HG03558 (cell line): ENCODE data around the gene KLHL4.
"Not testable (repeated sequence)": the region's sequence is repeated elsewhere in the genome, so short reads cannot be mapped to it uniquely, and the experiment has no call there.

Source experiments
- ATAC-seq: cut with Tn5 transposase; IDR thresholded peaks from one replicate; pipeline ENCODE4 v1.9.1; 2021; ENCODE audit warnings: moderate number of reproducible peaks; ENCODE audit not compliant: unreplicated experiment; ENCODE audit errors: extremely low read depth

Gene KLHL4

GRCh38 chrX:87517571-87518141 is at the start of gene KLHL4:
KLHL4 (plus strand) TSS chrX:87517802; CDS start chrX:87517894, 92 bp downstream.
- ATAC-seq = no peak

GRCh38 chrX:87468941-87469340 is 48.7 kb upstream of the KLHL4 start:
- ATAC-seq = no peak

GRCh38 chrX:87475793-87476192 is 41.8 kb upstream of the KLHL4 start:
- no peak for ATAC-seq

DNA sequence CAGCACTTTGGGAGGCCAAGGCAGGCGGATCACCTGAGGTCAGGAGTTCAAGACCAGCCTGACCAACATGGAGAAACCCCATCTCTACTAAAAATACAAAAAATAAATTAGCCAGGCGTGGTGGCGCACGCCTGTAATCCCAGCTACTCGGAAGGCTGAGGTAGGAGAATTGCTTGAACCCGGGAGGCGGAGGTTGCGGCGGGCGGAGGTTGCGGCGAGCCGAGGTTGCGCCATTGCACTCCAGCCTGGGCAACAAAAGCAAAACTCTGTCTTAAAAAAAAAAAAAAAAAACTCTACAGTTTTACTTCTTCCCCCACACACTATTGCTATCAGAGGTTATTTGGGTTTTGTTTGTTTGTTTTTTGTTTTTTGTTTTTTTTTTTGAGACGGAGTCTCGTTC is 38.9 kb upstream of the KLHL4 start:
- ATAC-seq = not testable (repeated sequence)

- ATAC-seq = no peak
Observed at GRCh38 chrX:87489071-87489470, 28.5 kb upstream of the KLHL4 start.

DNA sequence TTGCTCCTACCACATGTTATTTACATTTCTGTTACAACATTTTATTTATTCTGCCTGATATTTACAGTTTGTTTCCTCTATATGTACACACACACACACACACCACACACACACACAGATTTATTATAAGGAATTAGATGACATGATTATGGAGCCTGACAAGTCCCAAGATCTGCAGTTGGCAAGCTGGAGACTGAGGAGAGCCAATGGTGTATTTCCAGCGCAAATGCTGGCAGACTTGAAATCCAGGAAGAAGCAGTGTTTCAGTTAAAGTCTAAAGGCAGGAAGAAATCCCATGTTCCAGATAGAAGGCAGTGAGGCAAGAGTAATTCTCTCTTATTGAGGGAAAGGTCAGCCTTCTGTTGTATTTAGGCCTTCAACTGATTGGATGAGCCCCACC is 1.8 kb upstream of the KLHL4 start:
- no peak for ATAC-seq

DNA sequence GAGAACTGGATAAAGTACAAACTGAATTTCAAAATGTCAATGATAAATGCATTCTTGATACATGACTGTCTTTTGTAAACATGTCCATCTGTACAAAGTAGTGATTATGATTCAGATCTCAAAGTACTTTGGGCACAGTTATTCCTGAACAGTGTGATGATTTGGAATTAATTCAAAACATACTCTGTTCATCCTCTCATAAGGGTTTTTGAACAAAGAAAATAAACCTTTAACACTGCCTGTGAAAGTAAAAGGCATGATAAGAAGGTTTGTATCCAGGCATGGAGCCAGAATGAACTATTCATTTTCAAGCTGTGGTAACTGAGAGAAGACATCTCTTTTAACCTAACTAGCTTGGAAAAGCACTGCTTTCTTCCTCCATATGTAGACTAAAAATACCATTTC is 883 bp upstream of the KLHL4 start:
- ATAC-seq = no peak

DNA sequence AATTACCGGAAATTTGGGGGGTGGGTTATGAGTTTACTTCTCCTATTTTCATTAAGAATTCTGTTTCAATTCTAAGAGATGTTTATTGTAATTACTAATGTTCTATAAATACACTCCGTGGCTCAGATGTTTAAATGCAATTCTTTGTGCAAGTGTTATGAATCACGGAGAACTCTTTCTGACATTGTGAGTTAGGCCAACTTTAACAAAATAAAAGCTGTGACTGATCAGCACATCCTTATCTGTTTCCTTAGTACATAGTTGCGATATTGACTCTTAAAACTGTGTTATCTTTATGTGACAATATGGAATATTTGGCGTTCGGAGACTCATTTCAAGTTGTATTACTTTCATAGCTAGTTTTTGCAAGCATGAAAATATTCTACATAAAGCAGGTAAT is 902 bp downstream of the KLHL4 start:
- no peak for ATAC-seq

DNA sequence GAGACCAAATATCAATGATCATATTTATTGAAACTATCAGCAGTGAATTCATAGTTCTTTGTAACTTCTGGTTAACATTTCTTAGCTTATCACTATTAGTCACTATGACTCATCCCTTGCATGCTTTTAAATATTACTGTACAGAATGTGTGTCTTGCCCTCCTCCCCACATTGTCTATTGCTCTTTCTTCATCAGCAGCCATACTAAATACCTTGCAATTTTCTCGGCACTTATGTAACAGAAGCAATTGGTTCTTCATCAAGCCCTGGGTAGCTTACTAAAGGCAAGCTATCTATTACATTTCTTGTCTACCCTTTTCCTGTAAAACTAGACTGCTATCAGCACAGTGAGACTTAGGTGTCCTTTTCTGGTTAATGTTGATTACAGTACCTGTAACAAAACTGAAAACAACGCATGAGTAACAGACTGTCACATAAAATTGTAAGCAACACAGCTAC is 8.2 kb downstream of the KLHL4 start:
- ATAC-seq = no peak

DNA sequence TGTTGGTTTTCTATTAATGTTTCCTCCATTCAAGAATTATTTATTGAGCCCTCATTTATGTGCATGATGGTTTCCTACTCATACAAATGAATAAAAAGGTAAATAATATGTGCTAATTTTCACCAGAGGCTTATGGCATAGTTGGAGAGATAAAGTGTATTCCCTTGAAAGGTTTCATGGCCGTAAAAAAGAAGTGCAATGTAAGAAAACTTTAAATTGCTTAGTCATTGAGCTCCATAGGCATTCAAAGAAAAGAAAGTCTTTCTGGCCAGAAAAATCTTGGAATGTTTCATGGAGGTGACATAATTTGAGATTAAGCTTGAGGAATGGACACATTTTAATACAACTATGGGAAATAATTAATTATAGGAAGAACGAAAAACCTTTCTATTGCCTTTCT is 8.7 kb downstream of the KLHL4 start:
- no peak for ATAC-seq

DNA sequence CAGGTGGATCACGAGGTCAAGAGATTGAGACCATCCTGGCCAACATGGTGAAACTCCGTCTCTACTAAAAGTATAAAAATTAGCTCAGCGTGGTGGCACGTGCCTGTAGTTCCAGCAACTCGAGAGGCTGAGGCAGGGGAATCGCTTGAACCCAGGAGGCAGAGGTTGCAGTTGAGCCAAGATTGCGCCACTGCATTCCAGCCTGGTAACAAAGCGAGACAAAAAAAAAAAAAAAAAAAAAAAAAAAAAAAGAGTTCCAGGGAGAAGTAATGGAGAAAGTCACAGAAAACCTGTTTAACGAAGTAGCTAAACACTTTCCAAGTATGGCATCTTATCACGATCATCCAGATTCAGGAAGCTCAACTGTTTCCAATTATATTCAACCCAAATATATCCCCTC is 10.9 kb downstream of the KLHL4 start:
- ATAC-seq = no peak

DNA sequence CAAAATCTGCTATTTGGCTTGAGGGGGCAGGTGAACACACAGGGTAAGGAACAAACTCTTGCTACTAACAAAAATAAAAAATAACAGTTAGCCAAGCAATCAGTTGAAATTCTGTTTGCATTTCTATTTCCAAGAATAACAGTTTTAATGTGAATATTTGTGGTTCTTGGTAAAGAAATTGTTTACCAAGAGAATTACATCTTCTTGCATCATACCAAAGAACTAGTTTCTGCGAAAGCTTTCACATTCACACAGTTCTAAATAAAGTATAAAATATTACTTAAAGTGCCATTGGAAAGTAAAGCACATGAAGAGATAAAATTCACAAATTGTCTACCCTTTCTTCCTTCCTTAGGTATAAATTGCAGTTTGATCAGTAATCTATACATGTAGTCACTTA is 54.4 kb downstream of the KLHL4 start:
- ATAC-seq = no peak

- ATAC-seq = no peak
Observed at GRCh38 chrX:87572901-87573300, 55.3 kb downstream of the KLHL4 start.

DNA sequence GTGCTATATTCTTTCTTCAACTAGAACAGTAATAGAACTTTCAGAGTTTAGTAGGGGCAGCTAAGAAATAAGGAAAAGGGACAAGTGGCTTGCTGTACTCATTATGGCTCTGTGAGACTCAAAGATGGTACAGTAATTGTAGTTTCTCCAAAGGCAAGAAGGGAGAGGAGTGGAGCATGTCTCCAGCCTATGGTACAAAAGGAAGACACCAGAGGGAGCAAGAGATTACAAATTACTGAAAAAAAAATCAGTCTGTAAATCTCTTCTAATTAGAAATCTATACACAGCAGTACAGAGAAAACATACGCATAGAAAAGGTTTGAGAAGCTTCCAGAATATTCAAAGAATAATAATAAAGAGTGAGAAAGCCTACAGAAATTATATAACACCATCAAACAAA is 61.4 kb downstream of the KLHL4 start:
- no peak for ATAC-seq

DNA sequence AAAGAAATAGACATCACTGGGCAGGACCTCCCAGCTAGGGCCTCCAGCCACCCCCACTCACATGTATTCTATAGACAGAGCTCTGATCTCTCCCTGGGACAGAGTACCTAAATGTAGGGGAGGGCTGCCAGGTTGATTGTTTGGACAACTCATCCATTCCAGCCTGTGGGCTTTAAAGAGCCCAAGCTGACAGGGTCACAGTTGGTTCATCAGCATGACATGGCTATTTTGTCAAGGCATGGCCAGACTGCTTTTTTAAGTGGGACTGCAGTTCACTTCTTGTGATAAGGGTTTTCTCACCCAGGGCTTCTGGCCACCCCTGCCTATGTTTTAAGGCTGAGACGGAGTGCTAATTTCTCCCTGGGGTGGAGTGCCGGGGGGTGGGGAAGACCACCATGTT is 63.3 kb downstream of the KLHL4 start:
- no peak for ATAC-seq

GRCh38 chrX:87582453-87582852 is 64.9 kb downstream of the KLHL4 start:
- no peak for ATAC-seq

DNA sequence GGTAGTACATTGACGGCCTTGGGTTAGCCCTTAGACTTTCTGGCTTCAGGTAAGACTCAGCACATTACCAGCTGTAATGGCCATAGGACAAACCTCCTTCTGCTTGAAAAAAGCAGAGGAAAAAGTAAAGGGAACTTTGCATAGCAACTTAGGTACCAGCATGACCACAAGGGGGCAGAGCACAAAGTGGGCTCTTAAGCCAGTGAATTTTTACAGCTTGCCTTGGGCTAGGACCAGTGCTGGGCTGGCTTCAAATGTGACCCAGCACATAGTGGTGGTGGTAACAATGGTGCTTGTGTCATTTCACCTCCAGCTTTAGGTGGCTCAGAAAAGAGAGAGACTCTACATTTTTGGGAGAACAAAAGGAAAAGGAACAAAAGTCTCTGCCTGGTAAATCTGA is 66.1 kb downstream of the KLHL4 start:
- no peak for ATAC-seq

GRCh38 chrX:87616371-87616770 is 98.8 kb downstream of the KLHL4 start:
- ATAC-seq = no peak

DNA sequence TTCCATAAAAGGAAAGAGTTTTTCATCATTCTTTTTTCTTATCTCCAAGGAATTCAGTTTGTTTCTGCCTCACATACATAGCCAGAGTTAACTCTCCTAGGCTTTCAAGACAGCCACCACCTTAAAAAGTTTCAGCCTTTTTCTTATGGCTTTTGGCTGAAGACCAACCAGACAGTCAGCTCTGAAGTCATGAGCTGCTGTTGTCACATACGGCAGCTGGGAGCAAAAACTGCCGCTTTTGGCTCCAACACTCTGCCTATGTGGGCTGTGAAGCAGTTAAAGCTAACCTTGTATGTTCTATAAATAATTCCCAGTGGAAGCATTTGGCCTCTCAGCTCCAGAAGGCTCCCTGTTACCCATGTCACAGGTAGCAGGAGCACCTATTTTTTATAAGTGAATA is 104.1 kb downstream of the KLHL4 start:
- ATAC-seq = no peak

DNA sequence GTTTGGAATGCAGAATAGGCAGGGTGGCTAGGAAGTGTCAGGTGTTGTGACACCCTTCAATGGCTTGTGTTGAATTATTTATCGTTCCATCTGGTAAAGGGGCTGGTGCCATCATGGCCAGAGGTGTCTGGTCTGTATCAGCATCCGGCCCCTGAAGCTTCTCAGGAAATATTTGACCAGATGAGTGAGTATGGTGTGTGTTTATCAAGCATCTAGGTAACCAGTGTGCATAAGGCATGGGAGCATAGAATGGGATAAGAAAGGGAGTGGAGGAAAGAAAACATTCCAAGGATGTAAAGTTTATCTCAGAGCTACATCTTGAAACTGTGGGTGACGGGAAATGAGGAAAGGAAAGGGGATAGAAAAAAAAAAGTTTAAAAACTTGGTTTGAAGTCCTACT is 109.4 kb downstream of the KLHL4 start:
- no peak for ATAC-seq

DNA sequence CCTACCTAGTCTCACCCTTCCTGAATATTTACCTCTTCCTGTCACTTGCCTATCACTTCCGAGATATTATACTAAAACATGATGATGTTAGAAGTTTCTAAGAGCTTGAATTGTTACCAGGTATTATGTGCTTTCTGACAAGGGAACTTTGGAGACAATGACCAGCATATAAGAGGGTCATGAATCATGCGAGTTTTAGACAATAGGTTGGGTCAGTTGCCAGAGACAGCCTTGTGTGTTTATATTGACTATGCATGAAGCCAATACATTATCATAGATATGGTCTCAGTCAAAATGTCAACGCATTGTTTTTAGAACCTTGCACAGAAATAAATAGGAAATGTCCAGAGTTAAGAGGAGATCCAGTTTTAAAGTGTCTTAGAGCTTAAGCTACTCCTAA is 116.8 kb downstream of the KLHL4 start:
- no peak for ATAC-seq

GRCh38 chrX:87636533-87636932 is 118.9 kb downstream of the KLHL4 start:
- no peak for ATAC-seq

DNA sequence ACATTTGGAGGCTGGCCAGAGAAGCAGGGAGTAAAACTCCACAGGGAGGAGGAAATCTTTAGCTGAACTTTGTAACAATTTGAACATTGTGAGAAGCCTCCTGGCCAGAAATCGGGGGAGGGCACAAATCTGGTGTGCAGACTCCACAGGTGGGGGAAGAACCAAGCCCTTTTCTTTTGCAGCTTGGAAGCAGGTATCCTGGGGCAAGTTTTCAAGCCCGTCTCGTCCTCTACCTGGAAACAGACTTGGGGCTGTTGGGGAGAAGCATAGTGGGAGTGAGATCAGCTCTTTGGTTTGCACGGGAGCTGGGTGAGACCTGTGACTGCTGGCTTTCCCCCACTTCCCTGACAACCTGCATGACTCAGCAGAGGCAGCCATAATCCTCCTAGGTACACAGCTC is 123.8 kb downstream of the KLHL4 start:
- ATAC-seq = not testable (repeated sequence)
